Superior temporal gyrus (tissue), 1 donor: Measurements from ENCODE around the gene DYNLL2.
"Not testable (repeated sequence)": the region's sequence is repeated elsewhere in the genome, so short reads cannot be mapped to it uniquely, and the experiment has no call there.

ENCODE experiments used
- DNase-seq: peaks from one replicate; pipeline ENCODE4 v3.0.0-alpha.2; 2016; ENCODE audit errors: extremely low spot score

The DYNLL2 gene

DNA sequence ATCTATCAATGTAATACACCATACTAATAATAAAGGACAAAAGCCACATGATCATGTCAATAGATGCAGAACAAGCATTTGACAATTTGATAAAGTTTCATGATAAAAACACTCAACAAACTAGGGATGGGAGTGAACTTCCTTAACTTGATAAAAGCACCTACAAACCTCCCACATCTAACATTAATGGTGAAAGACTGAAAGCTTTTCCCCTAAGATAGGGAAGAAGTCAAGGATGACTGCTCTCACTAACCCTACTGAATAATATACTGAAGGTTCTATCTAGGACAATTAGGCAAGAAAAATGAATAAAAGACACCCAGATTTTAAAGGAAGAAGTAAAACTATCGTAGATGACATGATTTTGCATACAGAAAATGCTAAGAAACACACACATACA lies 10.4 kb upstream of the DYNLL2 start:
- DNase-seq, result no peak

DNA sequence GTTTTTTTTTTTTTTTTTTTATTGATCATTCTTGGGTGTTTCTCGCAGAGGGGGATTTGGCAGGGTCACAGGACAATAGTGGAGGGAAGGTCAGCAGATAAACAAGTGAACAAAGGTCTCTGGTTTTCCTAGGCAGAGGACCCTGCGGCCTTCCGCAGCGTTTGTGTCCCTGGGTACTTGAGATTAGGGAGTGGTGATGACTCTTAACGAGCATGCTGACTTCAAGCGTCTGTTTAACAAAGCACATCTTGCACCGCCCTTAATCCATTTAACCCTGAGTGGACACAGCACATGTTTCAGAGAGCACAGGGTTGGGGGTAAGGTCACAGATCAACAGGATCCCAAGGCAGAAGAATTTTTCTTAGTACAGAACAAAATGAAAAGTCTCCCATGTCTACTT lies 10.0 kb upstream of the DYNLL2 start:
- not testable (repeated sequence) for DNase-seq

DNA sequence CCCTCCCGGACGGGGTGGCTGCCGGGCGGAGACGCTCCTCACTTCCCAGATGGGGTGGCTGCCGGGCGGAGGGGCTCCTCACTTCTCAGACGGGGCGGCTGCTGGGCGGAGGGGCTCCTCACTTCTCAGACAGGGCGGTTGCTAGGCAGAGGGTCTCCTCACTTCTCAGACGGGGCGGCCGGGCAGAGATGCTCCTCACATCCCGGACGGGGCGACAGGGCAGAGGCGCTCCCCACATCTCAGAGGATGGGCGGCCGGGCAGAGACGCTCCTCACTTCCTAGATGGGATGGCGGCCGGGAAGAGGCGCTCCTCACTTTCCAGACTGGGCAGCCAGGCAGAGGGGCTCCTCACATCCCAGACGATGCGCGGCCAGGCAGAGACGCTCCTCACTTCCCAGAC lies 8.8 kb upstream of the DYNLL2 start:
- not testable (repeated sequence) for DNase-seq

DNA sequence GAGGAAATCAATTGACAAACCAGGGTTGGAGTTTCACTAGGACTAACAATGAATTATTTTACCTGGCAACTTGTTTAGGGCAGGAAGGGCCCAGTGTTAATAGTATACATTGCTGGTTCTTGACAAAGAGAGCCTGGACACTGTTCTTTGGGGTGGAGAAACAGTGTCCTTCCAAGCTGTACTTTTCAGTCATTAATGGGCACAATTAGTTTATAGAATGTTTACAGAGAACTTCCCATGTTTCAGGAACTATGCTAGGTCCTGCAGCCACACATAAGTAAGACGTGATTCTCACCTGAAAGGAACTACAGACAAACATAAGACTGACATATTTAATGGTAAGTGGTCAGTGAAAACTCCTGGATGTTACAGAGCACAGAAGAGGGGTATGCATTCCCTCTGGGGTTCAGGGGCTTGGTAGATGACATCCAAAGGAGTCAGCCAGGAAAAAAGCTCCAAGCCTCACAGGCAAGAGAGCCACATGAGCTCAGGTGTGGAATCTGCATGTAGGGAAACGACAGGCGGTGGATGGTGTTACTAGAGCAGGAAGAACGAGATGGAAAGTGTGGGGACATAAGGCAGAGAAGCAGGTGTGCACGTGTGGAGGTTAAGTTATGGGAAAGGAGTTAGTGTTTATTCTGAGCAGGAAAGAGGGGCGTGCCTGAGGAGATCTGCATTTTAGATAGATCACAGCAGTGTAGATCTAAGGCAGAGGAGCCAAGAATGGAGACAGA lies 3.8 kb upstream of the DYNLL2 start:
- no peak for DNase-seq

DNA sequence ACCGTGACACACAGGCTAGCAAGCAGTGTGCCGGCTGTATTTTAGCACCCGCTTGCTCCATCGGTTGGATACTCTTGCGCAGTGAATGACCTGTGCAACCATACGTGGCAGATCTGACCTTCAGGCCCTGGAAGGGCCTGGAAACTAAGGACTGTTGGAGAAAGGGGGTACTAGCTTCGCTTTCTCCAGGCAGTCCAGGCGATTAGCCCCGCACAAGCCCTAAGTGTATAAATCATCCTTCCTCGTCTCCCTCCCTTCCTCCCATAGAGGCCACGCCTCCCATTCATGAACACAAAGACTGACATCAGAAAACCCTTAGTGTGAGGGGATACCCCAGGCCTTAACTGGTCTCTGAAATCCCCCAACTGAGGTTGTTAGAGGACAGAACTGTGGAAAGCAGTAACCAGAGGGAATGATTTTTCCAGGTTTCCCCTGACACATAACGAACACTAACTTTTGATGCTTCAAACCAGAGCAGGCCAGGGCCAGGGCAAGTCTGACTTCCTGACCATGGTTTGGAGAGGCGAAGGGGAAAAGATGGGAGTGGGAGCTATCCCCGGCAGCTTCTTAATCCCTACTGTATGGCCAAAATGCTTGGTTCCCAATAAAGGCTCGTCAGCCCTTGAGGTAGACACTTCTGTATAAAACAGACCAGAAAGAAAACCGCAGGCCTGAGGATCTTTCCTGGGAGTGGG lies 1.4 kb upstream of the DYNLL2 start:
- no peak for DNase-seq

DNA sequence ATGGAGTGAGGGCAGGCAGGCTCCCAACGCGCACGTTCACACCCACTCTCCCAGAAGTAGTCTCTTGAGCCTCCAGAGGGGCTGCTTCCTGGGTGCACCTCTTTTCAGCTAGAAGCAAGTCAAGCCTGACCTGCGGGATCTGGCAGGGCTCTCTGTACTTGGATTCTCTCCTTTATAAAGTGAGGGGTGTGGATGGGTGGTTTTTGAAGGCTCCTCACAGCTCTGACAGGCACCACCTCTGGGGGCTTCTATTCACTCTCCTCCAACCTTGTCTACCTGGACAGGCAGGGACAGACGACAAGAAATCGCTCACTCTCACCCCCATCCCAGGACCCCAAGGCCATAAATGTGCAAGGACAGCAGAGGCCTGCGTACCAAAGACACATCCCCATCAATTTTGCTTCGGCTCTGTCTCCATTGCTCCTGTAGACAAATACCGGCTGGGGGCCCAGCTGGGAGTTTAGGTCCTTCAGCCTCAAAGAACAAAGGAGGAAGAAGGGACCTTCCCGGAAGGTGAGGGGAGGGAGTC lies 814 bp upstream of the DYNLL2 start:
- no peak for DNase-seq

DNA sequence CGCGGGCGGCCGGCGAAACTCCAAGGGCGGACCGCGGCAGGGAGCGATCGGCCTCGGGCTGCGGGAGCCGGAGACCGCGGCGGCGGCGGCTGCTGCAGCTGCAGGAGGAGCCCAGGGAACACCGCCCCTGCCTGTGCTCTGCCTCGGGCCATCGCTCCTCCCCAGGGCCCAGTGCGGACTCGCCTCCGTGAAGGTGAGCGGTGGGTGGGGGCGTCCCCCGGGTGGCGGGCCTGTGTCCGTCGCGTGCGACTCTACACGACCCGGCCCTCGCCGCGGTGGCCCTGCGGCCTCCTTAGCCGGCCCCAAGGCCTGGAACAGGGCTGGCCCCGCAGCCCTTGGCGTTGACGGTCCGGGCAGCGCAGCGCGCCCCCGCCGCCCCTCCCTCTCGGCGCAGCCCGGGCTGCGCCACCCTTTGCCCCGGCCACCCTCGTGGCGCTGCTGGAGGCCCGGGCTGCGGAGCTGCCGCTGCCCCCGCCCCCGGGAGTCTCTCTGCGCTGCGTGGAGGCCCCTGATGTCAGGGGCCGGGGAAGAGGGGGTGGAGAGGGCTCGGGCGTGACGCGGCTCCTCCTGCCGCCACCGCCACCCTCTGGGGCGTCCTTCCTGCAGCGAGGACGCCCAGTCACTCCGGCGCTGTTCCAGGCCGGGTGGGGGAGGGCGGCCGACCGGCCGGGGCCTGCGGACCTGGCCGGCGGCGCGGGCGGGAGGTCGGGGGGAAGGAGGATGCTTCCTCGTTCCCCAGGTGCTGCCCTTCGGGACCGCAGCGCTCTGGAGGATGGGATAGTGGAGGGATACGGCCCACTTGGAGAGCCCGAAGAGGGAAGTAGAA lies 485 bp downstream of the DYNLL2 start:
- no peak for DNase-seq

DNA sequence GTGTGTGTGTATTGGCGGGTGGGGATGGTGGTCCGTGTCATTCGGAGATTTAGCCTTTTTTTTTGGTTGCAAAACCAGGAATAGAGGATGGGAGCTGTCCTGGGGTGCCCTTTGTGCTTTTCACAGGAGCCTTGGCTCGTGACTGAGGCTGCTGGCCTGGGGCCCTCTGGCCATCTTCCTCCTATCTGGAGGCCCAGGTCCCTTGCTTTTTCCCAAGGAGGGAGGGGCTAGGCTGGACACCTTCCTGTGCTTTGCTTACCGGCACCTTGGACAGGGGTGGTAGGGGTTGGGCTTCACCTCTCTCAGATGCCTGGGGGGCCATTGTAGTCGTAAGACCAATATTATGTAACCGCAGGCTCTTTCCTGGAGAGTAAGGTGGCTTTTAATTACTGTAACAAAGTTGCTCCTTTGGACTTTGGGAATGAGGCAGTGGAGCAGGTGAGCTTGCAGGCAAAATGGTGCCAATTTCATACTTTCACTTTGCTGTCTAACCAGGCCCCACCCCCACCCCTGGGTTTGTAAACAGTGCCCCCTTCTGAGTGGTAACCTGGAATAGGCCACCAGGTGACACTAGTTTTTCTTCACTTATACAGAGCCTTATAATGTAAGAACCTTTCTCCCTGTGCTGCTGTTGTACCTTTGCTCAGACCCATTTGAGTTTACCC lies 1.2 kb downstream of the DYNLL2 start:
- no peak for DNase-seq

DNA sequence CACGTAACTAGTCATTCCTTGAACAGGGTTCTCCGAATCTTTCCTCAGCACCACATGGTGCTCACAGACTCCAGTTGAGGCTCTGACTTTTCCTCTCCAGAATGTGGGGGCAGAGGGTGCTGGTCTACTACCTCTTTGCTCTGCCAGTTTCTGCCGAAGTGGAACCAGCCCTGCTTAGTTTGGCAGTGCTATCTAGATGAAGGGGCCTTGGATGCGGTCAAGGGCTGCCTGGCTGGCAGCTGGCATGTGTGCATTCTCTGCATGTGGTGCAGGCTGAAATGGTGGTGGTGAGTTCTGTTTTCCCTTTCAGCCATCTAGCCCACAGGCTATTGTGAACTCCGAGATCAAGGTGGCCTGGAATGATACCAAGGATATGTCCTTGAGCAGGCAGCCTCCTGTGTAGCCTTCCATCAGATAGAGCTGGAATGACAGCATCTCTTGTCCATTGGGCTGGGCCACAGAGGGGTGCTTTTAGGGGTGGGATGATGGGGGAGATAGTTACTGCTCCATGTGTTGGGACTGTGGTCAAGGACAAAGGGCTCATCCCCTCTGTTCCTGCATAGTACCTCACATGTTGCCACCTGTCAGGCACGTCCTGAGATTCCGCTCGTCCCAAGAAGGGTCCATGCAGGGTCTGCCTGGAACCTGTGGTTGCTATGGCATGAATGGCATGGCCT lies 2.0 kb downstream of the DYNLL2 start:
- DNase-seq, result no peak

DNA sequence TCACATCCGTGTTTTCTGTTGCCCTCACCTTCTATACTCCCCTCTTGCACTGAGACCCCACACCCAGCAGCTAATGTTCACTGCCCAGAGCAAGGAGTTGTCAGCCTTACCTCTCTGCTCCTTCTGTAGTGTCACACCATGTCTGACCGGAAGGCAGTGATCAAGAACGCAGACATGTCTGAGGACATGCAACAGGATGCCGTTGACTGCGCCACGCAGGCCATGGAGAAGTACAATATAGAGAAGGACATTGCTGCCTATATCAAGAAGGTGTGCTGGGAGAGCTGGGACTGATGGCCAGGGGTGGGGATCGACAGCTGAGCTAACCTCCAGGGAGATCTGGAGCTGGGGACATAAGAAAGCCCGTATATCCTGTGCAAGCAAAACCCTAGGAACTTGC lies 3.7 kb downstream of the DYNLL2 start:
- DNase-seq, result no peak

DNA sequence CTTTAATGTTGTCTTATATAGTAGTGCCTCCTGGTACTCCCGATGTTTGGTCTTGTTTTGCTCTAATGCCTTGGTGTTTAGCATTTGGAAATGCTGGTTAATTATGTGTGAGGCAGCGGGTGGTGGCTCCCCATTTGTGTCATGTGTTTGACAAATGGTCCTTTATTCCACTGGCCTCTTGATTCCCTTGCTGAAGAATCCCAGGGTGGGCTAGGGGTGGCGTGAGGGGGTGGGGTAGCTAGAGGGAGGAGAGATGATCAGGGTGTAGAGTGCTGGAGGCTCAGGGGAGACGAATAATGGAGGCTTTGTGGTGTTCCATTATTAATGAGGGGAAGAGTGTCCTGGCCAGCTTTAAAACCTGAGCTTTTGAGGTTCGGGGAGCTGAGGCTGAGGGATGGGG lies 5.4 kb downstream of the DYNLL2 start:
- peak; percentile 48 for DNase-seq

DNA sequence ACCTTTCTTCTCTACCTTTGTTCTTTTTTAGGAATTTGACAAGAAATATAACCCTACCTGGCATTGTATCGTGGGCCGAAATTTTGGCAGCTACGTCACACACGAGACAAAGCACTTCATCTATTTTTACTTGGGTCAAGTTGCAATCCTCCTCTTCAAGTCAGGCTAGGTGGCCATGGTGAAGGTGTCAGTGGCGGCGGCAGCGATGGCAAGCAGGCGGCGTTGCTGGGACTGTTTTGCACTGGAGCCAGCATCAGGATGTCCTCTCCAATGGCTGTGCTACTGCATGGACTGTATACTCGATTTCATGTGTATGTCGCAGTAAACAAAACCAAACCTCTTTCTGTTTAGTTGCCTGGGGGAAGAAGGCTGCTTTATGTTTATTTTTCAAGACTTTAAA lies 5.9 kb downstream of the DYNLL2 start:
- no peak for DNase-seq

DNA sequence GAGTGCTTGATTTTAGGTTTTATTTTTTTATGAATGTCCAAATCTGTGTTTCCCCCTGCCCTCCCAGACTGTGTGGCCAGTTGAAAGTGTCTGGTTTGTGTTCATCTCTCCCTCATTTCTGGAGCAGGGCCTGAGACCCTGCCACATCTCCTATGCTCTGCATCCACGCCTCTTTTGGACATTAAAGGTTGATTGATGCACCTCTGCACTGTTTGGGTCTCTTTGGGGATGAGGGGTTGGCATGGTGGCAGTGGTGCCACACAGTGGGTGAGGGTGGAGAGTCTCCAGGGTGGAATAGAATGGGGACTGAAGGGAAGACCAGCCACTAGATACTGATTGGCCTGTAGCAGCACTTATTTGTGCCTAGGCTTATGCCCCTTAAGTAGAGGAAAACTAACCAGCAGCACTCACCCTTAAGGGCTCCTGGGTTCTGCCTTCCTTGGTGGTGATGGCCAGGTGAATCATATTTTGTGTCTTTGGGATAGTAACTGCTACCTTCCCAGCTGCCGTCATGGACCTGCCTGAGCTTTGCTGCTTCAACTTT lies 7.9 kb downstream of the DYNLL2 start:
- DNase-seq, result no peak

DNA sequence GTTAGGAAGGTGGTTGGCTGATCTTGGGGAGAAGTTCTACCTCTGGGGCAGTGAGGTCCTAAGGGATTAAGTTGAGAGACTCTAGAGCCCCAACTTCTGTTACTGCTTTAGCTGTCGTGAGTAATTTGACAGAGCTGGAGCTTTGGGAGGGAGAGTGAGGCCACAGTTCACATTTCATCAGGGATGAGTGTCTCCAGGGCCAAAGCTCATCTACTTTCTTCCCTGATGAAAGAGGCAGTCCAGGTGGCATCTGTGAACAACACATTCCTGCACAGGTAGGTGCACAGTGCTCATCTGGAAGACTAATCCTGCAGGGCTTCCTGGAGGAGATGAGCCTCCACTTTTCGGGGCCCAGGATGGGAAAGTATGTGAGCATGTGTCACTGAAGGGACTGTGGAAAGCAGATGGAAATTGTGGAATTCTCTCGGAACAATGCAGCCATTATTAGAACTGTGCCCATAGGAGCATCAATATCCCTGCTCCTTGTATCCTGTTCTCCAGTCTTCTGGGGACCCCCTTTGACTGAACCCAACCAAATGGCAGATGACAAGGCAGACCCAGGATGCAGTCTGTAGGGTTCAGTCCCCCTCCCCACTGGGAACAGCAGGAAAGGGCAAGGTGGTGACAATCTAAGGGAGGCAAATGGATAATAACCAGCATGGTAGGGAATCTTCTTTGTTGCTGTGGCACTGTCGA lies 9.0 kb downstream of the DYNLL2 start:
- no peak for DNase-seq

DNA sequence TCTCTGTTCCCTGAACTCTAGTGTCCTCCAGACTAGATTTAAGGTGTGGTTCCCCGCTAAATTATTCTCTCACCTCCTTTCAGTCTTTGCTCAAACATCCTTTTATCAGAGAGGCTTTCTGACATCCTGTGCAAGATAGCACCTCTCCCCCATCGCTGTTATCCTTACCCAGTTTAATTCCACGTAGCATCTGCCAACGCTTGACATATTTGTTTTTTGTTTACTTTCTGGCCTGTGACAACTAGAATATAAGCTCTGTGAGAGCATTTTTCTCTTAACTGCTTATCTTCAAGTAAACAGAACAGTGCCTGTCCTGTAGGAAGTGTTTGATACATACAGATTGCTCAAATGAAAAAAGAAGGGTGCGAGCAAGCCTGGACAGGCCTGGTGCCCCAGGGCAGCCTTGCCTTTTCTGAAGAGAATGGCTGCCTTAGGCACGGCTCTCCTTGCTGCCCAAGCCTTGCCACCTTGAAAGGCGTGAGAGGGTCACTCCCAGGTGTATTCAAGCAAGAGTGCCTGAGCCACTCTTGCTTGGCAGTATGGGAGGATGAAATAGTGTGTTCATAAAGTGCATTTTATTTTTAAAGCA lies 9.7 kb downstream of the DYNLL2 start:
- DNase-seq, result no peak

DNA sequence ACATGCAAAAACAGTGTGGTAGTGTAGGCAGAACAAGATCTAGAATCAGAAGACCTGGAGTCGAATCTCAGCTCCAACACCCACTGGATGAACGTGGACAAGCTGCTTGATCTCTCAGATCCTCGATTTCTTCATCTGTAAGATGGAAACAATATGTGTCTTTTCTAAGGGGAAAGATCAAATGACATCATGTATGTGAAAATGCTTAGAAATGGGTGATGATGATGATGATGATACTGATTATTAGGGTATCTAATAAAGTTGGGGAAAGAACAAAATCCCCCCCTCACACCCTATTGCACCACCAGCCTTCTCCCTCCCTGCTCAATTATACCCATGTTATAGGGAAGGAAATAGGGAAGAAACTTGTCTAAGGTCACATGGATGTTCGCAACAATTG lies 10.9 kb downstream of the DYNLL2 start:
- no peak for DNase-seq

DNA sequence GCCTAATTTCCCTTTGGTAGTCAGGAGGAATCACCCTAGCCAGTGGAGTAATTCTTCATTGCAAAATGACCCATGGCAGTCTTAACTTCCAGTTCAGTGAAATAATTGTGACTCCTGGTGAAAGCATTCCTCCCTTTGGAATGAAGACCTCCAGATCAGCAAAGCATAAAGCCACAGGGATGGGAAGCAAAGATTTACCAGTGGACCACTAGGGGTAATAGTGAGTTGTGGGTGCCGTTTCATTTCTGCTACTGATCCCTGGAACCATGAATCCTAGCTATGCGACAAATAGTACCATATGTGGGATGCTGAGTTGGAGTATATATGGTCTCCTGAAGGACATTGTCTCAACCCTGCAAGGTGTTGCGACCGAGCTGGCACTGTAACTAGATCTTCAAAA lies 13.7 kb downstream of the DYNLL2 start:
- no peak for DNase-seq

DNA sequence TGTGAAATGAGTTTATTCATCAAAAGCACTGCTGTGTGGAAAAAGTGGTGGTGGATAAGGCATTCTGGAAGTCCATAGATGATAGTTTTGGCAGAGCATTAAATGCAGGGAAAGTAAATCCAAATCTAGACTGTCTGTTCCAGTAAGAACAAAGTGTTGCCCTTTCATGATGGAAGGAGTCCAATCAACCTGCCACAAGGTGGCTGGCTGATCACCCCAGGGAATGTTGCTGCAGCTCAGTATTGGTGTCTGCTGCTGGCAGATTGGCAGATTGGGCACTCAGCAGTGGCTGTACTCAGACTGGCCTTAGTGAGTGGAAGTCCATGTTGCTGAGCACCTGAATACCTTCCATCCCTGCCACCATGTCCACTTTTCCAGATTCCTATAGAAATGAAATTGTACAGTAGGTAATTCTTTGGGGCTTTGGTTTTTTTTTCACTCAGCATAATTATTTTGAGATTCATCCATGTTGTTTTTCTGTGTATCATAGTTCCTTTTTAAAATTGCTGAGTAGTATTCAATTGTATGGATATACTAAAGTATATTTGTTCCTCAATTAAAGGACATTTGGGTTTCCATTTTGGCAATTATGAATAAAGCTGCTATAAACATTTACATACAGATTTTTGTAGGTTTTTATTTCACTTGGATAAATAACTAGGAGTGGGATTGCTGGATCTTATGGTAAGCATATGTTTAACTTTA lies 14.3 kb downstream of the DYNLL2 start:
- no peak for DNase-seq

DNA sequence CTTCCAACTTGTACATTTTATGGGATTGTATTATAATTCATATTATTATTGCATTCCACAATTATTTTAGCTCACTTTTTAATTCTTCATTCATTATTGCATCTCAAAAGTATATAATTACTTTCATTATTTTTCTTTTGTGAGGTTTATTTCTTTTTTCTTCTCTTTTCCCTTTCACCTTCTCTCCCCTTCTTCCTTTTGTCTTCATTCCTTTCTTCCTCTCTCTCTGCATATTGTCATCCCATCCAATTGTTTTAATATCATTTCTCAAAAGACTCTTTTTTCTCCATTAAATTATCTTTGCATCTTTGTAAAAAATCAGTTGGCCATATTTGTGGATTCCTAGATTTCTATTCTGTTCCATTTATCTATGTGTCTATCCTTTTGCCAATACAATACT lies 17.3 kb downstream of the DYNLL2 start:
- DNase-seq, result no peak
